UCSD-AML1 (cell line): ENCODE data around the gene THEM5.
A peak's percentile ranks its signal among the peaks of the same experiment; 100 is the strongest.

Experiments
- DNase-seq: peaks from one replicate; lab custom pipeline; 2025; ENCODE audit not compliant: unreplicated experiment; lab: John Stamatoyannopoulos, UW

The THEM5 gene

GRCh38 chr1:151820940-151821339 is 32.6 kb downstream of the THEM5 start:
- DNase-seq: peak; percentile 58

- DNase-seq: no peak
These were observed 33.4 kb downstream of the THEM5 start for GRCh38 chr1:151819976-151820623.

GRCh38 chr1:151819227-151819835 is 34.2 kb downstream of the THEM5 start:
- DNase-seq: no peak

GRCh38 chr1:151817353-151817730 is 36.2 kb downstream of the THEM5 start:
- peak; percentile 23 for DNase-seq

GRCh38 chr1:151816548-151817352 is 36.8 kb downstream of the THEM5 start:
- no peak for DNase-seq

GRCh38 chr1:151815716-151816327 is 37.7 kb downstream of the THEM5 start:
- no peak for DNase-seq

GRCh38 chr1:151814971-151815545 is 38.5 kb downstream of the THEM5 start:
- DNase-seq: no peak

- DNase-seq: no peak
These were observed 39.1 kb downstream of the THEM5 start for GRCh38 chr1:151814426-151814825.

- no peak for DNase-seq
These were observed 40.1 kb downstream of the THEM5 start for GRCh38 chr1:151813271-151813977.

- no peak for DNase-seq
These were observed 42.3 kb downstream of the THEM5 start for GRCh38 chr1:151811181-151811580.

- DNase-seq: no peak
These were observed 43.4 kb downstream of the THEM5 start for GRCh38 chr1:151809985-151810556.

- DNase-seq: no peak
These were observed 44.1 kb downstream of the THEM5 start for GRCh38 chr1:151809290-151809984.

GRCh38 chr1:151807766-151808165 is 45.7 kb downstream of the THEM5 start:
- no peak for DNase-seq

GRCh38 chr1:151807131-151807530 is 46.4 kb downstream of the THEM5 start:
- no peak for DNase-seq

GRCh38 chr1:151806170-151806569 is 47.3 kb downstream of the THEM5 start:
- no peak for DNase-seq

- DNase-seq: no peak
These were observed 48.3 kb downstream of the THEM5 start, which contains the start of gene LINGO4 for GRCh38 chr1:151805066-151805820. Gene LINGO4 (minus strand): TSS chr1:151805419. CDS start chr1:151802704, 2,715 bp downstream.

- DNase-seq: no peak
These were observed 49.6 kb downstream of the THEM5 start for GRCh38 chr1:151803915-151804314.

- DNase-seq: no peak
These were observed 50.3 kb downstream of the THEM5 start for GRCh38 chr1:151803164-151803563.

GRCh38 chr1:151802372-151802771 is 51.1 kb downstream of the THEM5 start:
- no peak for DNase-seq
